ENCODE measurements around the gene ARPC3.
"Not testable (repeated sequence)": the region's sequence is repeated elsewhere in the genome, so short reads cannot be mapped to it uniquely, and the experiment has no call there.

Gene ARPC3

GRCh38 chr12:110410086-110410485 is 40.1 kb downstream of the ARPC3 start:
- not testable (repeated sequence) for DNase-seq

GRCh38 chr12:110405126-110405662 is 44.9 kb downstream of the ARPC3 start:
- not testable (repeated sequence) for DNase-seq

GRCh38 chr12:110403976-110404682 is 46.0 kb downstream of the ARPC3 start:
- peak; percentile 94 for DNase-seq

- DNase-seq, result peak; percentile 95
Observed at GRCh38 chr12:110403146-110403975, 46.8 kb downstream of the ARPC3 start, which contains the start of gene ANAPC7. Gene ANAPC7, minus strand, starts transcription at chr12:110403708. Its CDS starts 81 bp downstream, at chr12:110403627.
